GM23338 (cell line): ENCODE data around the gene LAMTOR4. TPM values are rescaled to one million over a fixed set of nuclear protein-coding genes. Genes with fewer than 3 reads are reported as not detected.

Experiments used
- ATAC-seq: fragments of 200-7000 bp; cut with Tn5 transposase; 3 replicates; pipeline ENCODE4 v1.9.1; 2020
- DNase-seq: peaks from one replicate; pipeline ENCODE4 v3.0.0-alpha.2; 2015; ENCODE audit warnings: low spot score
- H2AFZ ChIP-seq: fragments of 200-600 bp; sonication (generic); 2 replicates; pipeline ENCODE4 v1.8.0; 2016; ENCODE audit warnings: antibody characterized with exemption, mild to moderate bottlenecking, moderate library complexity
- H3F3A ChIP-seq: fragments of 200-600 bp; sonication (generic); replicated peaks from 2 replicates; pipeline ENCODE4 v1.8.0; 2017; ENCODE audit warnings: antibody characterized with exemption, mixed run types, low read depth
- H3K27ac ChIP-seq: fragments of 200-600 bp; sonication (generic); 2 replicates; pipeline ENCODE4 v1.6.1; 2016; ENCODE audit warnings: low read depth
- H3K27me3 ChIP-seq: fragments of 200-600 bp; sonication (generic); 2 replicates; pipeline ENCODE4 v1.8.0; 2016; ENCODE audit warnings: mild to moderate bottlenecking, mixed run types, moderate library complexity; ENCODE audit not compliant: insufficient read depth
- H3K36me3 ChIP-seq: fragments of 200-600 bp; sonication (generic); 2 replicates; pipeline ENCODE4 v1.8.0; 2016; ENCODE audit warnings: mild to moderate bottlenecking; ENCODE audit not compliant: insufficient read depth
- H3K4me1 ChIP-seq: fragments of 200-600 bp; sonication (generic); 2 replicates; pipeline ENCODE4 v1.8.0; 2016; ENCODE audit warnings: mild to moderate bottlenecking, moderate library complexity; ENCODE audit not compliant: insufficient read depth
- H3K4me2 ChIP-seq: fragments of 200-600 bp; sonication (generic); 2 replicates; pipeline ENCODE4 v1.7.1; 2017; ENCODE audit warnings: mixed run types
- H3K4me3 ChIP-seq: fragments of 200-600 bp; sonication (generic); 2 replicates; pipeline ENCODE4 v1.6.1; 2016; ENCODE audit warnings: mixed run types
- H3K79me2 ChIP-seq: fragments of 200-600 bp; sonication (generic); replicated peaks from 2 replicates; pipeline ENCODE4 v1.8.0; 2017; ENCODE audit warnings: mild to moderate bottlenecking; ENCODE audit not compliant: insufficient read depth
- H3K9me2 ChIP-seq: fragments of 200-600 bp; sonication (generic); 2 replicates; pipeline ENCODE4 v1.8.0; 2017; ENCODE audit not compliant: insufficient read depth
- H4K20me1 ChIP-seq: fragments of 200-600 bp; sonication (generic); replicated peaks from 2 replicates; pipeline ENCODE4 v1.8.0; 2017; ENCODE audit warnings: mild to moderate bottlenecking; ENCODE audit not compliant: insufficient read depth
- H3K27ac Mint-ChIP-seq: 2 replicates; pipeline ENCODE4 v1.8.0; 2020; ENCODE audit warnings: inconsistent platforms, mild to moderate bottlenecking, moderate library complexity, mixed read lengths
- H3K27me3 Mint-ChIP-seq: 3 replicates; pipeline ENCODE4 v1.8.0; 2022; ENCODE audit warnings: low read depth, mild to moderate bottlenecking, moderate library complexity, mixed read lengths, inconsistent platforms; ENCODE audit not compliant: insufficient read depth, poor library complexity
- H3K36me3 Mint-ChIP-seq: 3 replicates; pipeline ENCODE4 v1.8.0; 2021; ENCODE audit warnings: low read depth, mild to moderate bottlenecking, inconsistent platforms, moderate library complexity, mixed read lengths
- H3K4me1 Mint-ChIP-seq: 3 replicates; pipeline ENCODE4 v1.8.0; 2020; ENCODE audit warnings: mild to moderate bottlenecking, inconsistent platforms, mixed read lengths
- H3K4me3 Mint-ChIP-seq: 3 replicates; pipeline ENCODE4 v1.8.0; 2021; ENCODE audit warnings: moderate library complexity, mild to moderate bottlenecking, inconsistent platforms, mixed read lengths
- H3K9me3 Mint-ChIP-seq: 3 replicates; pipeline ENCODE4 v1.8.0; 2020; ENCODE audit warnings: moderate library complexity, mild to moderate bottlenecking, inconsistent platforms, mixed read lengths
- CREB1 ChIP-seq: fragments of 250-450 bp; sonication (Bioruptor Pico); IDR thresholded peaks from 2 replicates; pipeline ENCODE4 v1.5.0; 2020; ENCODE audit warnings: low read depth, mild to moderate bottlenecking, moderate library complexity
- CTCF ChIP-seq, 2 experiments: fragments of 200-600 bp in 1 of 2; sonication (generic) in 1 of 2; conservative IDR thresholded peaks; 2 replicates each; pipeline versions ENCODE4 v1.5.1 to v1.6.1; 2016 to 2017; ENCODE audit warnings: antibody characterized with exemption in 2 of 2, low read depth in 2 of 2, mild to moderate bottlenecking in 2 of 2, moderate library complexity in 1 of 2
- ETS1 ChIP-seq: IDR thresholded peaks from 2 replicates; pipeline ENCODE4 v1.6.1; 2016; ENCODE audit warnings: antibody characterized with exemption
- EZH2 ChIP-seq: fragments of 200-600 bp; sonication (generic); IDR thresholded peaks from one replicate; pipeline ENCODE4 v1.8.0; 2017; ENCODE audit warnings: antibody characterized with exemption, mild to moderate bottlenecking, low read depth; ENCODE audit not compliant: unreplicated experiment
- EZH2phosphoT487 ChIP-seq: fragments of 200-600 bp; sonication (generic); IDR thresholded peaks from one replicate; pipeline ENCODE4 v1.8.1; 2018; ENCODE audit warnings: antibody characterized with exemption; ENCODE audit not compliant: unreplicated experiment
- JUNB ChIP-seq: IDR thresholded peaks from one replicate; pipeline ENCODE4 v1.6.1; 2016; ENCODE audit warnings: antibody characterized with exemption; ENCODE audit not compliant: unreplicated experiment
- NANOG ChIP-seq: IDR thresholded peaks from 2 replicates; pipeline ENCODE4 v1.6.1; 2016; ENCODE audit warnings: antibody characterized with exemption, borderline replicate concordance
- POLR2AphosphoS5 ChIP-seq: IDR thresholded peaks from 2 replicates; pipeline ENCODE4 v1.6.1; 2016; ENCODE audit warnings: antibody characterized with exemption, low read depth
- REST ChIP-seq: IDR thresholded peaks from one replicate; pipeline ENCODE4 v1.6.1; 2018; ENCODE audit warnings: antibody characterized with exemption; ENCODE audit not compliant: unreplicated experiment
- STAT1 ChIP-seq: IDR thresholded peaks from one replicate; pipeline ENCODE4 v1.6.1; 2016; ENCODE audit warnings: antibody characterized with exemption; ENCODE audit not compliant: unreplicated experiment
- ZNF114 ChIP-seq: fragments of 250-450 bp; sonication (Bioruptor Pico); IDR thresholded peaks from 2 replicates; pipeline ENCODE4 v1.5.0; 2020; ENCODE audit warnings: mild to moderate bottlenecking, moderate library complexity
- ZNF331 ChIP-seq: fragments of 250-450 bp; sonication (Bioruptor Pico); IDR thresholded peaks from 2 replicates; pipeline ENCODE4 v1.5.0; 2020; ENCODE audit warnings: low read depth, mild to moderate bottlenecking, moderate library complexity
- ZNF462 ChIP-seq: fragments of 250-450 bp; sonication (Bioruptor Pico); IDR thresholded peaks from 2 replicates; pipeline ENCODE4 v1.5.0; 2020; ENCODE audit warnings: mild to moderate bottlenecking, moderate library complexity
- polyA plus RNA-seq: library from polyadenylated mRNA; unstranded; fragments of >200 nt; fragmentation: Nextera tagmentation; extraction: Ambion mirVana; gene quantifications from 2 replicates; pipeline ENCODE4 v1.2.1, GENCODE V29; 2016
- total RNA-seq: library from RNA; depleted of rRNA; stranded (reverse); fragments of >200 nt; shearing (Covaris generic); gene quantifications from 2 replicates; pipeline ENCODE4 v1.2.3, GENCODE V29; 2014

The LAMTOR4 gene
- total and polyA plus RNA-seq, 2 experiments from 2014 or later, result 145 to 333 TPM

GRCh38 chr7:100166970-100167911 lies 18.5 kb downstream of the LAMTOR4 start:
- TF ChIP-seq ZNF462 (CRISPR knock-in tag) (no peak), STAT1 (no peak), EZH2 (no peak), POLR2AphosphoS5 (no peak), JUNB (no peak), EZH2phosphoT487 (no peak), REST (no peak), CTCF (conservative IDR thresholded peaks at IDR 0.05; ENCODE audit: low read depth in 2 of 2) (no peak), CREB1 (no peak), NANOG (no peak), ETS1 (no peak), ZNF331 (CRISPR knock-in tag) (no peak), ZNF114 (CRISPR knock-in tag) (no peak)
- no peak for ATAC-seq
- no peak overlapping the region for H3K27ac Mint-ChIP-seq
- H2AFZ ChIP-seq, result peak overlapping the region; percentile 57
- peak overlapping the region; percentile 90 for H3K4me2 ChIP-seq
- peak overlapping the region; percentile 83 for H3K4me3 Mint-ChIP-seq
- no peak overlapping the region for H3K27ac ChIP-seq
- peaks cover 53% of the 10 kb centered on the region for H3K4me1 Mint-ChIP-seq
- no peaks in the 10 kb centered on the region for H3K36me3 ChIP-seq
- H4K20me1 ChIP-seq, result no peaks in the 10 kb centered on the region; the same call in 1 of the 2 replicates
- H3K9me2 ChIP-seq, result no peaks in the 10 kb centered on the region
- H3F3A ChIP-seq, result peaks cover 28% of the 10 kb centered on the region; the same call in 1 of the 2 replicates
- no peaks in the 10 kb centered on the region; the same call in 2 of the 3 replicates for H3K36me3 Mint-ChIP-seq
- H3K27me3 Mint-ChIP-seq, result peaks cover 43% of the 10 kb centered on the region
- H3K4me3 ChIP-seq, result peak overlapping the region; percentile 73
- H3K4me1 ChIP-seq, result peaks cover 35% of the 10 kb centered on the region
- H3K79me2 ChIP-seq, result no peaks in the 10 kb centered on the region
- DNase-seq, result no peak
- H3K9me3 Mint-ChIP-seq, result no peaks in the 10 kb centered on the region
- H3K27me3 ChIP-seq, result peaks cover 16% of the 10 kb centered on the region
